Breast epithelium (tissue), 3 donors: Measurements from ENCODE around the gene SPON1.

ENCODE experiments used
- CTCF ChIP-seq, 3 donors: fragments of 450-650 bp; IDR thresholded peaks; one replicate each; pipeline ENCODE4 v1.5.1; 2016 to 2017; ENCODE audit warnings: antibody characterized with exemption in 3 of 3, mild to moderate bottlenecking in 3 of 3, moderate library complexity in 3 of 3
- POLR2A ChIP-seq: fragments of 450-650 bp; IDR thresholded peaks from one replicate; pipeline ENCODE4 v1.6.1; 2016; ENCODE audit warnings: antibody characterized with exemption, mild to moderate bottlenecking, moderate library complexity
- POLR2AphosphoS5 ChIP-seq, 3 donors: sonication (generic); formaldehyde crosslinking; IDR thresholded peaks; one replicate each; pipeline ENCODE4 v1.6.1; 2017; ENCODE audit warnings: antibody characterized with exemption in 3 of 3

DNA sequence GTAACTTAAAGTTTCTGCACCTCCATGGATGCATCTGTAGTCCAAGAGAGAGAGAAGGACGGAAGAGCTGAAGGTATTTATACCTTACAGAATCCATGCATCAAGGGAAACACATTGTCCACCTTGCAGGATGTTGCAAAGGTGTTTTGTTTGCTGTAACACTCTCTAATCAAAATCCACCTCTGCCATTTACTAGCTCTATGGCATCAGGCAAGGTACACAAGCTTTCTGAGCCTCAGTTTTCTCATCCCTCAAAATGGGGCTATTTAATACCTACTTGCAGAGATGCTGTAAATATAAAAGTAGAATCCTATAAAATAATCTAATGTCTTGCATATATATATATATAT, 21.6 kb upstream of the SPON1 start:
- no peak for TF ChIP-seq POLR2A
- TF ChIP-seq CTCF (IDR thresholded peaks at IDR 0.05) = no peak
- TF ChIP-seq POLR2AphosphoS5 (IDR thresholded peaks at IDR 0.05) = no peak
